Fibroblast of pulmonary artery (primary cell): Measurements from ENCODE around the gene TTC21A.

ENCODE experiments used
- DNase-seq: peaks from one replicate; pipeline ENCODE4 v3.0.0-alpha.2; 2010; ENCODE audit warnings: low read depth
- H3K4me3 ChIP-seq: replicated peaks from 2 replicates; pipeline ENCODE4 v1.5.1; 2011; ENCODE audit warnings: low read depth, mild to moderate bottlenecking, control low read depth, low read length, moderate library complexity
- CTCF ChIP-seq: IDR thresholded peaks from 2 replicates; pipeline ENCODE4 v1.5.1; 2011; ENCODE audit warnings: mild to moderate bottlenecking, control low read depth, low read length, inconsistent platforms; ENCODE audit errors: missing control alignments

TTC21A gene

GRCh38 chr3:39185326-39185958 lies 78.0 kb downstream of the TTC21A start:
- no peak for DNase-seq
- TF ChIP-seq CTCF = no peak
- no peak overlapping the region for H3K4me3 ChIP-seq

- no peak for DNase-seq
- no peak for TF ChIP-seq CTCF
- H3K4me3 ChIP-seq = no peak overlapping the region
These were observed 78.6 kb downstream of the TTC21A start for GRCh38 chr3:39185959-39186691.

GRCh38 chr3:39186692-39187151 lies 79.2 kb downstream of the TTC21A start:
- no peak overlapping the region for H3K4me3 ChIP-seq
- TF ChIP-seq CTCF = no peak
- DNase-seq = no peak

- no peak overlapping the region for H3K4me3 ChIP-seq
- no peak for TF ChIP-seq CTCF
- DNase-seq = no peak
These were observed 80.1 kb downstream of the TTC21A start for GRCh38 chr3:39187372-39188155.
